Stomach smooth muscle (tissue), 2 donors: ENCODE measurements around the gene ADGRA3.

Experiments
- H3K27ac ChIP-seq: one replicate; pipeline ENCODE4 v1.7.0; 2013; ENCODE audit warnings: mild to moderate bottlenecking, low read length, inconsistent platforms
- H3K27me3 ChIP-seq, 2 donors: one replicate each; pipeline ENCODE4 v1.7.0; 2013; ENCODE audit warnings: low read length in 2 of 2; ENCODE audit not compliant: insufficient read depth in 2 of 2, control insufficient read depth in 1 of 2
- H3K36me3 ChIP-seq, 2 donors: one replicate each; pipeline ENCODE4 v1.7.0; 2013; ENCODE audit warnings: low read length in 2 of 2; ENCODE audit not compliant: control insufficient read depth in 2 of 2, insufficient read depth in 2 of 2
- H3K4me1 ChIP-seq: one replicate; pipeline ENCODE4 v1.7.0; 2013; ENCODE audit warnings: low read length; ENCODE audit not compliant: control insufficient read depth, insufficient read depth
- H3K4me3 ChIP-seq, 2 donors: one replicate each; pipeline ENCODE4 v1.7.0; 2013; ENCODE audit warnings: low read length in 2 of 2
- H3K9ac ChIP-seq, 2 donors: one replicate each; pipeline ENCODE4 v1.7.0; 2013; ENCODE audit warnings: low read length in 2 of 2, mild to moderate bottlenecking in 1 of 2
- H3K9me3 ChIP-seq, 2 donors: one replicate each; pipeline ENCODE4 v1.7.0; 2013; ENCODE audit warnings: low read length in 2 of 2; ENCODE audit not compliant: control insufficient read depth in 2 of 2
- donor health status: healthy.
- donor health status: Pancreatic carcinoma.

ADGRA3 gene

DNA sequence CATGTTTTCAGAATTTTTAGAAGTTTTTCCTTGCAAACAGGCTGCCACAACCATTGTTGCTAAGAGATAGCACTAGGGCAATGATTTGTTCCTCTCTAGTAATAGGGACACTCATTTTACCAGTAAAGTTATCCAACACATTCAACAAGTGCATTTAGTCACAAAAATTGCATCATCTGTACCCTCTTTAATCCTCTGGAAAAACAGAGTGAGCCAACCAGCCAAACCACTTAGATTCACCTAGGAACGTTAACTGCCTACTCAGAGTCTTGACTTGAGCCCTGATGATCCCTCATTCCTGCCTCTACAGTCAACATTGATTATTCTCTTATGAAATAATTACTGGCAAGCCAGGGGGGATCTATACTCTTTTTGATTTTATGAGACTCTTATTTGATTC lies 17.0 kb upstream of the ADGRA3 start:
- peaks cover 13 to 16% of the 10 kb centered on the region in 2 donors for H3K9me3 ChIP-seq
- H3K36me3 ChIP-seq = no peaks in the 10 kb centered on the region
- no peak overlapping the region for H3K9ac ChIP-seq
- no peak overlapping the region for H3K4me3 ChIP-seq
- no peaks in the 10 kb centered on the region for H3K4me1 ChIP-seq
- no peaks in the 10 kb centered on the region for H3K27me3 ChIP-seq
- H3K27ac ChIP-seq = no peak overlapping the region

- H3K36me3 ChIP-seq = no peaks in the 10 kb centered on the region
- H3K27me3 ChIP-seq = no peaks in the 10 kb centered on the region
- no peaks in the 10 kb centered on the region for H3K4me1 ChIP-seq
- H3K27ac ChIP-seq = no peak overlapping the region
- H3K9ac ChIP-seq = no peak overlapping the region
- no peak overlapping the region for H3K4me3 ChIP-seq
- peaks cover 13 to 16% of the 10 kb centered on the region in 2 donors for H3K9me3 ChIP-seq
These were observed 16.3 kb upstream of the ADGRA3 start for GRCh38 chr4:22532117-22532516.

DNA sequence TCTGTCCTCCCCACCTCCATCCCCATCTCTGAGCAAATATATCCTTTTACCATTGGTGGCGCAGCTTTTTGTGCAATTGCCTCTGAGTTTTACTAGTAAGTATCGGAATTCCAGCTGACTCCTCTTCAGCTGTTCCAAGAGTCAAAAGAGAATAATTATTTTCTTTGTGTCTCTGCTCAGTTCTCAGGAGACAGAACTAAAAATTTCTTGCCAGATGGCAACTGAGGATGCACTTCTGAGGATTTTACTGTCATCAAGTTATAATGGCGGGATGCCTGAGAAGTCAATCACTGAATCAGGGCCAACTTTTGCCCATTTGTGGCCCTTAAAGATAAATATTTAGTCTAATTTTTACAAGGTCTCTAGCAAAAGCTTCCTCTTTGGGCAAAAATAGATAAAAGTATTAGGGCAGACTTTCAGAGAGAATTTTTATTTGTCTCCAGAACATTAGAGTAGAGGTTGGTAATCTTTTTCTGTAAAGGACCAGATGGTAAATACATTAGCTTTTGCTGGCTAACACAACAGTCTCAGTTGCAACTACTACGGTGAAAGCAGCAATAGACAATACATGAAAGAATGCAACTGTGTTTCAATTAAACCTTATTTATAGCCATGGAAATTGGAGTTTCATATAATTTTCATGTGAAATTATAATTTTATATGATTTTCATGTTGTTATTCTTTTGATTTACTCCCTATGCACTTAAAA lies 15.6 kb upstream of the ADGRA3 start:
- H3K27ac ChIP-seq = no peak overlapping the region
- no peaks in the 10 kb centered on the region for H3K4me1 ChIP-seq

GRCh38 chr4:22524895-22525294 lies 9.0 kb upstream of the ADGRA3 start:
- no peaks in the 10 kb centered on the region for H3K36me3 ChIP-seq
- H3K9me3 ChIP-seq = no peaks in the 10 kb centered on the region
- H3K4me3 ChIP-seq = no peak overlapping the region
- no peaks in the 10 kb centered on the region for H3K4me1 ChIP-seq
- H3K27me3 ChIP-seq = no peaks in the 10 kb centered on the region
- H3K27ac ChIP-seq = no peak overlapping the region
- no peak overlapping the region for H3K9ac ChIP-seq

More for the DNA sequence above, 15.6 kb upstream of the ADGRA3 start:
- Histone ChIP-seq H3K36me3 (no peaks in the 10 kb centered on the region), H3K9me3 (peaks cover 13 to 16% of the 10 kb centered on the region in 2 donors), H3K27me3 (no peaks in the 10 kb centered on the region), H3K9ac (no peak overlapping the region), H3K4me3 (no peak overlapping the region)

DNA sequence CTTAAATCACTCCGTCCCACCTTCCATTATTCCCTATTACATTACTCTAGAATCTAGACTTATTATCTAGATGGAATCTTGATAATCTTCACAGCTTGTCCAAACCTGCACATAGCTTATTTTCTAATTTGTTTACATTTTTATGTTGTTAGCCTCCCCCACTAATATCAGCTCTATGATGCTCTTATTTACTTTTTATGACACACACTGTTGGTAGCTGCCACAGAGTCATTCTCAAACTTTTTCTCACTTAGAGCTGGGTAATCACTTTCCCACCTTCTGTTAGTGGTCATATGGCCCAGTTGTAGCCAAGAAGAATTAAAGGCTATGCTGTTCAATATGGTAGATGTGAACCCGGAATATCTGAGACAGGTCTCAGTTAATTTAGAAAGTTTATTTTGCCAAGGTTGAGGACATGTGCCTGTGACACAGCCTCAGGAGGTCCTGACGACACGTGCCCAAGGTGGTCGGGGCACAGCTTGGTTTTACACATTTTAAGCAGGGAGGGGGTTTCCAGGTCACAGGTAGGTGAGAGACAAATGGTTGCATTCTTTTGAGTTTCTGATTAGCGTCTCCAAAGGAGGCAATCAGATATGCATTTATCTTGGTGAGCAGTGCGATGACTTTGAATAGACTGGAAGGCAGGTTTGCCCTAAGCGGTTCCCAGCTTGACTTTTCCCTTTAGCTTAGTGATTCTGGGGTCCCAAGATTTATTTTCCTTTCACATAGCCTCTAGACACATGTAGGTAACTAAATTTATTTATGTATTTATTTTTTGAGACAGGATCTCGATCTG lies 7.0 kb upstream of the ADGRA3 start:
- Histone ChIP-seq H3K9me3 (no peaks in the 10 kb centered on the region), H3K4me1 (no peaks in the 10 kb centered on the region), H3K9ac (no peak overlapping the region), H3K27me3 (no peaks in the 10 kb centered on the region), H3K4me3 (no peak overlapping the region), H3K36me3 (no peaks in the 10 kb centered on the region), H3K27ac (no peak overlapping the region)

- H3K27me3 ChIP-seq = no peaks in the 10 kb centered on the region
- H3K4me3 ChIP-seq = no peak overlapping the region
- no peaks in the 10 kb centered on the region for H3K4me1 ChIP-seq
- H3K27ac ChIP-seq = no peak overlapping the region
- H3K36me3 ChIP-seq = no peaks in the 10 kb centered on the region
- no peak overlapping the region for H3K9ac ChIP-seq
- no peaks in the 10 kb centered on the region for H3K9me3 ChIP-seq
These were observed 6.3 kb upstream of the ADGRA3 start for GRCh38 chr4:22522206-22522605.

DNA sequence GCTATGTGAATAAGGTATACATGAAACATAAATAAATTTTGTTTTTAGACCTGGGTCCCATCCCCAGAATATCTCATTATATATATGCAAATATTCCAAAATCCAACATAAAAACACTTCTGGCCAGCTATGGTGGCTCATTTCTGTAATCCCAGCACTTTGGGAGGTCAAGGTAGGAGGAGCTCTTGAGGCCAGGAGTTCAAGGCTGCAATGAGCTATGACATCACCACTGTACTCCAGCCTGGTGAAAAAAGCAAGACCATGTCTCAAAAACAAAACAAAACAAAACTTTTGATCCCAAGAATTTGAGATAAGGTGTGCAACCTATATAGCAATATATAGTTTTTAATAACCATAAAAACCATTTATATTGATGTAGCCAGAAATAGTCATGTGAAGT lies 5.4 kb upstream of the ADGRA3 start:
- Histone ChIP-seq H3K36me3 (no peaks in the 10 kb centered on the region), H3K4me3 (no peak overlapping the region), H3K9ac (no peak overlapping the region)

DNA sequence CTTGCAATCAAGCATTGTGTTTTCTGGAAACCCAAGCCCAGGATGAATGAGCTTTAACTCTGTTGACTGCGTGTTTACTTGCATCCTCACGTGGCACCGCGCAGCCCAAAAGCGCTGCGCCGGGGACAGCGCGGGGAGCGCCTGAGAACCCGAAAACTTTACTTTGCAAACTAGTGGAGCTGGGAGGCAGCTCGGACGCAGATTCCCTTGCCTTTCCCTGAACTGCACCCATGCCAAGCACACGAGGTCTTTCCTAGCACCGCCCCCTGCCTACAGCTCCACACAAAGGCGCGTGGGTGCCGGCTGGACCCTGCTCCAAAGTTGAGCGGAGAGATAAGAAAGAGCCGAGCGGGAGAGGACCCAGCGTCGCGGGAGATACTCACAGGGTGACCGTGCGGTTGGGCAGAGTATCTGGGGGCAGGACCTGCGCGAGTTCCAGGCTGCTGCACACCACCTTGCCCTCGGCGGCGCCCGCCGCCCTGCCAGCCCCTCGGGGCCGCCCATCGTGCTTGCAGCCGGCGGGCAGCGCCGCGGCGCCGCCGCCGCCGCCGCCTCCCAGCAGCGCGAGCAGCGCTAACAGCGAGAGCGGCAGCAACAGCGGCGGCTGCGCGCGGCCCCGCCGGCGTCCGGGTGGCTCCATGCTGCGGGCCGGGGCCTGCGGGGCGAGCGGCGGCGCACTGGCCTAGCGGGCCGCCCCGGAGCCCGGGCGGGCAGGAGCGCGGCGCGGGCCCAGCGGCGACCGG lies 550 bp downstream of the ADGRA3 start:
- peaks cover 17% of the 10 kb centered on the region for H3K4me1 ChIP-seq
- peak overlapping the region; percentile 49 for H3K27ac ChIP-seq
- H3K36me3 ChIP-seq = no peaks in the 10 kb centered on the region
- H3K9me3 ChIP-seq = no peaks in the 10 kb centered on the region
- peak overlapping the region; percentile 49 to 66 for H3K9ac ChIP-seq
- peak overlapping the region; percentile 83 to 89 for H3K4me3 ChIP-seq
- H3K27me3 ChIP-seq = no peaks in the 10 kb centered on the region

More for the DNA sequence above, 5.4 kb upstream of the ADGRA3 start:
- H3K4me1 ChIP-seq = peaks cover 5% of the 10 kb centered on the region
- no peaks in the 10 kb centered on the region for H3K9me3 ChIP-seq
- H3K27ac ChIP-seq = no peak overlapping the region
- H3K27me3 ChIP-seq = no peaks in the 10 kb centered on the region

DNA sequence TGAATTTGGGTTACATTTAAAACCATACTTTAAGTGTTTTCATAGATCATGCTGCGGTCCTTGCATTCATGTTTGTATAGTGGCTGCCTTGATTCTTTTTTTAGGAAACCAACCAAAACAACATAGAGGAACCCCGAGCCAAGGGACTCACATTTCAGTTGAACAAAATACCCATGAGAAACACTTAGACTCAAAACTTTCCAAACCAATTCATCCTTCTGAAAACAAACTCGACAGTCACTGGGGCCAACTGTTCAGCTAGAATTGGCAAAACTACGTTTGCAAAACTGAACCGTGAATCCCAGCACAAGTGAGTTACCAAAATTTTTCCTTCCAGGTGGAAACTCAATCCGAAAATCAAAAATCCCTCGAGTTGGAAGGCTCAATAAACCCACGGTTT lies 1.4 kb downstream of the ADGRA3 start:
- H3K27me3 ChIP-seq = no peaks in the 10 kb centered on the region
- H3K4me1 ChIP-seq = peaks cover 17% of the 10 kb centered on the region
- no peak overlapping the region for H3K27ac ChIP-seq
- no peaks in the 10 kb centered on the region for H3K9me3 ChIP-seq
- H3K9ac ChIP-seq = peak overlapping the region; percentile 49 to 66
- peak overlapping the region; percentile 83 to 89 for H3K4me3 ChIP-seq
- H3K36me3 ChIP-seq = no peaks in the 10 kb centered on the region

- Histone ChIP-seq H3K9ac (no peak overlapping the region), H3K27ac (no peak overlapping the region), H3K4me1 (peaks cover 17% of the 10 kb centered on the region), H3K9me3 (no peaks in the 10 kb centered on the region), H3K4me3 (peak overlapping the region in 1 of 2 donors; percentile 83), H3K36me3 (no peaks in the 10 kb centered on the region), H3K27me3 (no peaks in the 10 kb centered on the region)
These were observed 1.9 kb downstream of the ADGRA3 start for GRCh38 chr4:22514001-22514400.
